SU-DHL-6 (cell line): ENCODE measurements around the gene SIGLEC7.

Source experiments
- H2AFZ ChIP-seq: fragments of 200-600 bp; sonication (generic); 2 replicates; pipeline ENCODE4 v1.6.1; 2014; ENCODE audit warnings: low read depth, mild to moderate bottlenecking, moderate library complexity, mixed read lengths, antibody characterized with exemption, low read length; ENCODE audit not compliant: severe bottlenecking
- H3F3A ChIP-seq: fragments of 200-600 bp; shearing (Covaris generic); 2 replicates; pipeline ENCODE4 v1.6.0; 2016; ENCODE audit warnings: antibody characterized with exemption, mild to moderate bottlenecking; ENCODE audit not compliant: insufficient read depth
- H3K27ac ChIP-seq: fragments of 200-600 bp; sonication (generic); 2 replicates; pipeline ENCODE4 v1.5.1; 2016; ENCODE audit warnings: low read depth, mild to moderate bottlenecking, low read length, moderate library complexity, mixed read lengths
- H3K27me3 ChIP-seq: fragments of 200-600 bp; sonication (generic), shearing (Covaris generic); 2 replicates; pipeline ENCODE4 v1.6.0; 2014; ENCODE audit warnings: mild to moderate bottlenecking, low read length
- H3K36me3 ChIP-seq: fragments of 200-600 bp; sonication (generic); 2 replicates; pipeline ENCODE4 v1.6.1; 2014; ENCODE audit warnings: mild to moderate bottlenecking, low read length, mixed read lengths
- H3K4me2 ChIP-seq: fragments of 300-600, 200-600 bp; shearing (Covaris generic), sonication (generic); 2 replicates; pipeline ENCODE4 v1.6.0; 2014; ENCODE audit warnings: low read length, low read depth, mild to moderate bottlenecking; ENCODE audit not compliant: poor library complexity, severe bottlenecking
- H3K4me3 ChIP-seq: fragments of 200-600 bp; sonication (generic); 2 replicates; pipeline ENCODE4 v1.5.1; 2014; ENCODE audit warnings: antibody characterized with exemption, low read length, mild to moderate bottlenecking, mixed read lengths; ENCODE audit not compliant: insufficient read depth, poor library complexity, severe bottlenecking
- H3K79me2 ChIP-seq: fragments of 200-600 bp; sonication (generic); 2 replicates; pipeline ENCODE4 v1.6.1; 2014; ENCODE audit warnings: mild to moderate bottlenecking, low read length, moderate library complexity; ENCODE audit not compliant: insufficient read depth
- H3K9ac ChIP-seq: fragments of 200-600 bp; sonication (generic); 2 replicates; pipeline ENCODE4 v1.7.0; 2014; ENCODE audit warnings: mild to moderate bottlenecking, low read length
- H3K9me2 ChIP-seq: fragments of 200-600 bp; sonication (generic); replicated peaks from 2 replicates; pipeline ENCODE4 v1.6.1; 2014; ENCODE audit warnings: low read length; ENCODE audit not compliant: insufficient read depth
- H3K9me3 ChIP-seq: fragments of 200-600 bp; sonication (generic); 2 replicates; pipeline ENCODE4 v1.6.1; 2014; ENCODE audit warnings: low read length, mixed read lengths; ENCODE audit not compliant: insufficient read depth
- H4K20me1 ChIP-seq: fragments of 200-600 bp; sonication (generic); 2 replicates; pipeline ENCODE4 v1.6.1; 2014; ENCODE audit warnings: low read depth, mild to moderate bottlenecking, antibody characterized with exemption, low read length, moderate library complexity, mixed read lengths
- EZH2phosphoT487 ChIP-seq: fragments of 200-600 bp; sonication (generic), shearing (Covaris generic); conservative IDR thresholded peaks from 2 replicates; pipeline ENCODE4 v1.6.1; 2018; ENCODE audit warnings: mild to moderate bottlenecking, antibody characterized with exemption, low read length, moderate library complexity, mixed read lengths
- TF ChIP-seq, protein P1 (sequence below): fragments of 200-600 bp; sonication (generic); IDR thresholded peaks from one replicate; pipeline ENCODE4 v1.5.1; 2017; ENCODE audit warnings: antibody characterized with exemption, mild to moderate bottlenecking, low read length, moderate library complexity; ENCODE audit not compliant: insufficient read depth, poor library complexity, severe bottlenecking

The SIGLEC7 gene

DNA sequence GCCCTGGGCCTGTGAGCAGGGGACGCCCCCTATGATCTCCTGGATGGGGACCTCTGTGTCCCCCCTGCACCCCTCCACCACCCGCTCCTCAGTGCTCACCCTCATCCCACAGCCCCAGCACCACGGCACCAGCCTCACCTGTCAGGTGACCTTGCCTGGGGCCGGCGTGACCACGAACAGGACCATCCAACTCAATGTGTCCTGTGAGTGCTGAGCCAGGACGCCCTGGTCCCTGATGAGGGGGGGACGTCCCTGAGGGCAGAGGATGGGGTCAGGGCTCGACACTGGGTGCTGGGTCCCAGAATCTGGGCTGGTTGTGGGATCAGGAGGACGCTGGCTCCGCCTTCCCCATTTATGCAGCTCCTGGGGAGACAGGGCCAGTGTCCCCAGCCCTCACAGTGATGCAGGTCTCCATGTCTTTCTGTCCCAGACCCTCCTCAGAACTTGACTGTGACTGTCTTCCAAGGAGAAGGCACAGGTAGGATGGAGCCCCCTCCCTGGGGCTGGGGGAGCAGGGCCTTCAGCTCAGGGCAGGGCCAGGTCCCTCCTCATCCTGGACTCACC is 2.5 kb downstream of the SIGLEC7 start:
- Histone ChIP-seq H3K4me2 (no peak overlapping the region), H3K36me3 (no peaks in the 10 kb centered on the region), H3K9me2 (no peaks in the 10 kb centered on the region), H3K9ac (no peak overlapping the region), H3K27ac (no peak overlapping the region), H4K20me1 (no peaks in the 10 kb centered on the region), H3F3A (no peaks in the 10 kb centered on the region), H2AFZ (no peak overlapping the region), H3K4me3 (no peak overlapping the region), H3K27me3 (no peaks in the 10 kb centered on the region), H3K79me2 (no peaks in the 10 kb centered on the region), H3K9me3 (no peaks in the 10 kb centered on the region)
- TF ChIP-seq, protein P1, sequence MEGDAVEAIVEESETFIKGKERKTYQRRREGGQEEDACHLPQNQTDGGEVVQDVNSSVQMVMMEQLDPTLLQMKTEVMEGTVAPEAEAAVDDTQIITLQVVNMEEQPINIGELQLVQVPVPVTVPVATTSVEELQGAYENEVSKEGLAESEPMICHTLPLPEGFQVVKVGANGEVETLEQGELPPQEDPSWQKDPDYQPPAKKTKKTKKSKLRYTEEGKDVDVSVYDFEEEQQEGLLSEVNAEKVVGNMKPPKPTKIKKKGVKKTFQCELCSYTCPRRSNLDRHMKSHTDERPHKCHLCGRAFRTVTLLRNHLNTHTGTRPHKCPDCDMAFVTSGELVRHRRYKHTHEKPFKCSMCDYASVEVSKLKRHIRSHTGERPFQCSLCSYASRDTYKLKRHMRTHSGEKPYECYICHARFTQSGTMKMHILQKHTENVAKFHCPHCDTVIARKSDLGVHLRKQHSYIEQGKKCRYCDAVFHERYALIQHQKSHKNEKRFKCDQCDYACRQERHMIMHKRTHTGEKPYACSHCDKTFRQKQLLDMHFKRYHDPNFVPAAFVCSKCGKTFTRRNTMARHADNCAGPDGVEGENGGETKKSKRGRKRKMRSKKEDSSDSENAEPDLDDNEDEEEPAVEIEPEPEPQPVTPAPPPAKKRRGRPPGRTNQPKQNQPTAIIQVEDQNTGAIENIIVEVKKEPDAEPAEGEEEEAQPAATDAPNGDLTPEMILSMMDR, result no peak
- TF ChIP-seq EZH2phosphoT487, result no peak

DNA sequence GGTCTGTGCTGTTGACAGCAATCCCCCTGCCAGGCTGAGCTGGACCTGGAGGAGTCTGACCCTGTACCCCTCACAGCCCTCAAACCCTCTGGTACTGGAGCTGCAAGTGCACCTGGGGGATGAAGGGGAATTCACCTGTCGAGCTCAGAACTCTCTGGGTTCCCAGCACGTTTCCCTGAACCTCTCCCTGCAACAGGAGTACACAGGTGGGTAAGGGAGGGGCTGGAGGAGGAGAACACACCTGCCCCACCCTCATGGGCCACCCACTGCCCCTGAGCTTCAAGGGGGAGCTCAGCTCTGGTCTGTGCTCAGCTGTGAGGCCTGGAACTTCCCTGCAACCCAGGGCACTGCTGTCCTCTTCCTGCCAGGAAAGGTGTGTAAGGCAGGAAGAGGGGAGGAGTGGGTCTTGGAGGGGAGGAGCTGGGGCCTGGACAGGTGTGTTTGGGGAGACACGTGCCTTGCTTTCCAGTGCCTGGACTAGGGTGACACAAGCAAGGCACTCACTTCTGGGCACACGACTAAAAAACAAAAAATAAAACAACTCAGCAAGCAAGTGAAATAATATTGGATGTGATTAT is 3.9 kb downstream of the SIGLEC7 start:
- Histone ChIP-seq H3K9ac (no peak overlapping the region), H3K4me2 (no peak overlapping the region), H3K27me3 (no peaks in the 10 kb centered on the region)

DNA sequence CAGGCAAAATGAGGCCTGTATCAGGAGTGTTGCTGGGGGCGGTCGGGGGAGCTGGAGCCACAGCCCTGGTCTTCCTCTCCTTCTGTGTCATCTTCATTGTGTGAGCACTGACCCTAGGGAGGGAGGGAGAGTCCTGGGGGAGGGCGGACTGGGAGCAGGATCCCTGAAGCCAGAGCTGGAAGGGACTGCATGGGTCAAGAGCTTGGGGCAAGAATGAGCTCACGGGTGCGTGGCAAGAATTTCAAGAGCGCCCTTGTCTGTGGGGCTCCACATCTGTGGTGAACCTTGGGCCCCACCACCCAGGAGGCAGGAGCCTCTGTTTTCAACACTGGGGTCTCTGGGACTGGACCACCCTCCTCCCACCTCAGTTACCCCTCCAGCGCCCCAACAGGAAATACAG is 4.7 kb downstream of the SIGLEC7 start:
- H3K9me3 ChIP-seq, result no peaks in the 10 kb centered on the region
- no peaks in the 10 kb centered on the region for H3F3A ChIP-seq
- no peaks in the 10 kb centered on the region for H3K9me2 ChIP-seq
- TF ChIP-seq, protein P1, result no peak
- TF ChIP-seq EZH2phosphoT487, result no peak
- H3K36me3 ChIP-seq, result no peaks in the 10 kb centered on the region
- H4K20me1 ChIP-seq, result no peaks in the 10 kb centered on the region
- H3K27me3 ChIP-seq, result no peaks in the 10 kb centered on the region
- no peak overlapping the region for H3K27ac ChIP-seq
- no peak overlapping the region for H3K9ac ChIP-seq
- no peak overlapping the region for H2AFZ ChIP-seq
- H3K4me3 ChIP-seq, result no peak overlapping the region
- H3K4me2 ChIP-seq, result no peak overlapping the region
- no peaks in the 10 kb centered on the region for H3K79me2 ChIP-seq

More for the DNA sequence above, 3.9 kb downstream of the SIGLEC7 start:
- no peaks in the 10 kb centered on the region for H3F3A ChIP-seq
- no peaks in the 10 kb centered on the region for H3K79me2 ChIP-seq
- no peak overlapping the region for H2AFZ ChIP-seq
- no peaks in the 10 kb centered on the region for H3K36me3 ChIP-seq
- no peak overlapping the region for H3K27ac ChIP-seq
- no peak overlapping the region for H3K4me3 ChIP-seq
- TF ChIP-seq, protein P1, result no peak
- no peak for TF ChIP-seq EZH2phosphoT487
- H4K20me1 ChIP-seq, result no peaks in the 10 kb centered on the region
- no peaks in the 10 kb centered on the region for H3K9me2 ChIP-seq
- H3K9me3 ChIP-seq, result no peaks in the 10 kb centered on the region
